Karpas-422 (cell line): ENCODE results near the gene CMTM2. TPM values are rescaled to one million over a fixed set of nuclear protein-coding genes. Genes with fewer than 3 reads are reported as not detected.

Experiments used
- DNase-seq: peaks from one replicate; pipeline ENCODE4 v3.0.0-alpha.2; 2015
- H2AFZ ChIP-seq: fragments of 200-600 bp; sonication (generic); 2 replicates; pipeline ENCODE4 v1.6.1; 2014; ENCODE audit warnings: antibody characterized with exemption, low read length, mixed read lengths
- H3K27ac ChIP-seq: fragments of 200-600 bp; sonication (generic); 2 replicates; pipeline ENCODE4 v1.5.1; 2014; ENCODE audit warnings: mild to moderate bottlenecking, low read length, moderate library complexity
- H3K27me3 ChIP-seq: fragments of 200-600 bp; sonication (generic); 2 replicates; pipeline ENCODE4 v1.6.1; 2014; ENCODE audit warnings: low read length, mixed read lengths
- H3K36me3 ChIP-seq: fragments of 200-600 bp; sonication (generic); 2 replicates; pipeline ENCODE4 v1.6.1; 2014; ENCODE audit warnings: low read length, mixed read lengths; ENCODE audit not compliant: insufficient read depth
- H3K4me1 ChIP-seq: fragments of 200-600 bp; sonication (generic); 2 replicates; pipeline ENCODE4 v1.6.1; 2014; ENCODE audit warnings: mild to moderate bottlenecking, low read length, mixed read lengths
- H3K4me2 ChIP-seq: fragments of 200-600 bp; sonication (generic); 2 replicates; pipeline ENCODE4 v1.6.1; 2014; ENCODE audit warnings: low read length, low read depth, mild to moderate bottlenecking; ENCODE audit not compliant: poor library complexity, severe bottlenecking
- H3K4me3 ChIP-seq: fragments of 200-600 bp; sonication (generic); 2 replicates; pipeline ENCODE4 v1.5.1; 2014; ENCODE audit warnings: mild to moderate bottlenecking, antibody characterized with exemption, low read length, mixed read lengths
- H3K79me2 ChIP-seq: fragments of 200-600 bp; sonication (generic); 2 replicates; pipeline ENCODE4 v1.6.1; 2014; ENCODE audit warnings: mild to moderate bottlenecking, low read length, mixed read lengths
- H3K9ac ChIP-seq: fragments of 200-600 bp; sonication (generic); 2 replicates; pipeline ENCODE4 v1.6.0; 2014; ENCODE audit warnings: low read length
- H3K9me2 ChIP-seq: fragments of 200-600 bp; sonication (generic), shearing (Covaris generic); replicated peaks from 2 replicates; pipeline ENCODE4 v1.6.0; 2014; ENCODE audit warnings: mild to moderate bottlenecking, low read length, moderate library complexity; ENCODE audit not compliant: insufficient read depth
- H3K9me3 ChIP-seq: fragments of 300-700, 200-600 bp; sonication (generic); 2 replicates; pipeline ENCODE4 v1.6.1; 2014; ENCODE audit warnings: low read length, mixed read lengths
- H4K20me1 ChIP-seq: fragments of 200-600 bp; sonication (generic); 2 replicates; pipeline ENCODE4 v1.6.1; 2014; ENCODE audit warnings: mild to moderate bottlenecking, antibody characterized with exemption, low read length, low read depth; ENCODE audit not compliant: insufficient read depth
- total RNA-seq: library from RNA; depleted of rRNA; stranded (reverse); fragments of >200 nt; shearing (Covaris generic); gene quantifications from 2 replicates; pipeline ENCODE4 v1.2.3, GENCODE V29; 2014; ENCODE audit warnings: low replicate concordance

CMTM2 gene
- total RNA-seq, 1 experiment from 2014 or later: not detected

DNA sequence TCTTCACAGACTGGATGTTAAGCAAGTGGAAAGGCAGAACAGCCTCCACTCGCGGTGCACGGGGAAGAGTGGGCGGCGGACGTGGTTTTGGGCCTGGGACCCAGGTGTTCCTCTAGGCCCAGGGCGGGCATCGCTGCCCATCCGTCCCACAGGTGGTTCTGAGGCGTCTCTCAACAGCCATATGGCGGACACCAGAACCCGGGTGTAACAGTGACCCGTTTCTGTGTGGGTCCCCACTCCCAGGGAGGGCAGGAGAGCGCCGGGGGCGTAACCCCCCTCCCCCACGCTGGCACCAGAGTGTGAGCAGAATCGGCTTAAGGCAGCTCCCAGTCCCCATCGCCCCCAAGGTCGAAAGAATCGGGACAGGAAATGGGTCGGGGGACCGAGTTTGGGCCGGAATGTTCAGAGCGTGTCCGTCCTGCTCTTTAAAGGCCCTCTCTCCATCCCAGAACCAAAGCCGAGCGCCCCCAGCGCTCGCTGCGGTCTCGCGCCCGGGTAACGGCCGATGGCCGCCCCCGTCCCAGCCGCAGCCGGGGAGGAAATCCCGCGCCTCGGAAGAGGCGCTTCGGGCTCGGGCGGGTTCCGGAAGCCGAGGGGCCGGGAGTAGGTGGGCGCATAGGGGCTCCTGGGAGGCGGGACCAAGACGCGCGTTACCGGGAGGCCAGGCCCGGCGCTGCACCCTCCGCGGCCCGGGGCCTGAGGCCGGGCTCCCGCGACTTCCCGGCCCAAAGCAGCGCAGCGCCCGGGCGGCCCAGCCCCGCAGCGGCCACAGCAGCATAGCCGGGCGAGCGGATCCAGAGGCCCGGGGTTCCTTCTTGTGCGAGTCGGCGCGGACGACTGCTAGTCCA, 29.8 kb upstream of the CMTM2 start, which contains the start of gene TK2:
TK2 (minus strand) TSS at position 839 of the 848 bp plus-strand sequence; CDS start at position 778, 61 bp downstream.
- Histone ChIP-seq H2AFZ (peak within 1 kb of the TSS; percentile 89), H3K9me3 (no peaks in the 10 kb centered on the region), H3K4me3 (peak within 1 kb of the TSS; percentile 81), H3K27ac (no peak within 1 kb of the TSS), H3K79me2 (peaks cover 18% of the 10 kb centered on the region), H3K27me3 (no peaks in the 10 kb centered on the region), H4K20me1 (no peaks in the 10 kb centered on the region), H3K36me3 (no peaks in the 10 kb centered on the region), H3K9ac (peak within 1 kb of the TSS; percentile 81), H3K4me1 (peaks cover 63% of the 10 kb centered on the region), H3K4me2 (peak within 1 kb of the TSS; percentile 95), H3K9me2 (no peaks in the 10 kb centered on the region)
- DNase-seq: peak; percentile 83

DNA sequence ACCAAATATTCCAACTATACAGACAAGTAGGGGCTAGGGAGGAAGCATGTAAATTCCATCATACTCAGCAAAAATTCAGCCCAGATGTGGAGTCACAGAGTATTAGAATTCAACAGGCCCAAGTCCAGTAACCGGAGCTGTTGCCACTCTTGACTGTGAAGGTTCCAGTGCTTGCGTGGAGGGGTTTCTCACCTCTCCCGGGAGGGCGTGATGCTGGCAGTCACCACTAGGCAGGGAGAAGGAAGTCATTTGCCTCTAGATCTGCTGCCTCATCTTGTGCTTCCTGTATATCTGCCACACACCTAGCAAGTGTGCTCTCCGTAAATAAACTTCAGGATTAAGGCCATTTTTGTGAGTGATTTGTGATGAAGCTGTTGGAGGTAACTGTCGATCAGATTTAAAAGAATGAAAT, 27.9 kb upstream of the CMTM2 start:
- Histone ChIP-seq H3K9me3 (no peaks in the 10 kb centered on the region), H3K4me2 (peak overlapping the region; percentile 91), H3K79me2 (peaks cover 24% of the 10 kb centered on the region), H3K4me1 (peaks cover 57% of the 10 kb centered on the region), H3K9ac (peak overlapping the region; percentile 80), H3K36me3 (no peaks in the 10 kb centered on the region), H3K9me2 (no peaks in the 10 kb centered on the region), H3K27ac (peak overlapping the region; percentile 72), H4K20me1 (no peaks in the 10 kb centered on the region), H3K27me3 (no peaks in the 10 kb centered on the region), H3K4me3 (peak overlapping the region; percentile 74), H2AFZ (peak overlapping the region; percentile 75; the same call in 1 of the 2 replicates)
- peak; percentile 88 for DNase-seq

DNA sequence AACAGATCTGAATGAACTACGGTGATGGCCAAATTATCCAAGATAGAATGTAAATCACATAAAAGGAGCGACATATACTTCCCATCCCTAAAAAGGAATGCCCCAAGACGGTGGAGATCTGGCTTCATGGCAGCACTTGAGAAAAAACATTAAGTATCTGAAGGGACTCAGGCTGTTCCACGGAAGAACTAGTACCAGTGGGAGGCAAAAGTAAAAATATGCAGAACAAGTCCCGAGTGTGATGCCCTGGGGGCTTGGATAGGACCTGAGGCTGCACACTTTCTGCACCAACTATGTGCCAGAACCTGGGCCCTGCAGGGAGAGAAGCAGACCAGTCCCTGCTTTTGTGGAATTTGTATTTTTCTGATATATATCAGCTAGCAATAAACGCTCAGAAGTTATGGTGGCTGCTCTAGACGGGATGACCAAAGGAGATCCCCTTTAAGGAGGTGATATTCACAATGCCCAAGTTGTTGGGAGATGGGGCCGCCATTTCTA, 27.4 kb upstream of the CMTM2 start:
- H4K20me1 ChIP-seq: no peaks in the 10 kb centered on the region
- peak overlapping the region; percentile 91 for H3K4me2 ChIP-seq
- H3K79me2 ChIP-seq: peaks cover 24% of the 10 kb centered on the region
- no peaks in the 10 kb centered on the region for H3K36me3 ChIP-seq
- no peak for DNase-seq
- H3K4me3 ChIP-seq: peak overlapping the region; percentile 74
- peaks cover 52% of the 10 kb centered on the region for H3K4me1 ChIP-seq
- no peaks in the 10 kb centered on the region for H3K27me3 ChIP-seq
- H2AFZ ChIP-seq: peak overlapping the region; percentile 75; the same call in 1 of the 2 replicates
- H3K9me3 ChIP-seq: no peaks in the 10 kb centered on the region
- H3K9me2 ChIP-seq: no peaks in the 10 kb centered on the region
- peak overlapping the region; percentile 80 for H3K9ac ChIP-seq
- H3K27ac ChIP-seq: peak overlapping the region; percentile 72

DNA sequence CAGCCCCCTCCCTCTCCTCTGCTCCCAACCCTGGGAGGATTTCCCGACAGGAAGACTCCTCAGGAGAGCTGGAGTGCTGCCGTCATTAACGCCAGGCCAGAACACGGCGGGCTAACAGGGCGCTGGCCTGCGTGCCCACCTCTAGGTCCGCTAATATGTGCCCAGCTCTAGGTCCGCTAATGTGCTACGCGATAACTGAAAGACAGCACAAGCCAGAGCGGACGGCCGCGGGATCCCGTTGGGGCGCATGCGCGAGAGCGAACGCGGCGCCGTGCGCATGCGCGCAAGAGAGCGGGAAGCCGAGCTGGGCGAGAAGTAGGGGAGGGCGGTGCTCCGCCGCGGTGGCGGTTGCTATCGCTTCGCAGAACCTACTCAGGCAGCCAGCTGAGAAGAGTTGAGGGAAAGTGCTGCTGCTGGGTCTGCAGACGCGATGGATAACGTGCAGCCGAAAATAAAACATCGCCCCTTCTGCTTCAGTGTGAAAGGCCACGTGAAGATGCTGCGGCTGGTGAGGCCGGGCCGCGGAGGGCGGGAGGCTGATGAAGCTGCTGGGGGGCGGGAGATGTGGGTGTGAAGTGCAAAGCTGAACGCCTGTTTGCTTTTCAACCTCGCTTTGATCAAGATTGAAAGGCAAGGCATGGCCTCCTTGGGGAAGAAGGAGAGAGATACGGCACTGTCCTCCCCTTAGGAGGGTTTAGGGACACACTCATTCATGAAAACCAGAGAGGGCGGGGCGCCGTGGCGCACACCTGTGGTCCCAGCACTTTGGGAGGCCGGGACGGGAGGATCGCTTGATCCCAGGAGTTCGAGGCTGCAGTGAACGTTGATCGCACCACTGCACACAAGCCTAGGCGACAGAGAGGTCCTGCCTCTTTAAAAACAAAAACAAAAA, 26.7 kb upstream of the CMTM2 start, which contains the start of gene CKLF:
CKLF (plus strand) TSS at position 291 of the 892 bp plus-strand sequence; CDS start at position 431, 140 bp downstream.
- Histone ChIP-seq H2AFZ (peak within 1 kb of the TSS; percentile 75; the same call in 1 of the 2 replicates), H3K36me3 (no peaks in the 10 kb centered on the region), H4K20me1 (no peaks in the 10 kb centered on the region), H3K4me3 (peak within 1 kb of the TSS; percentile 74), H3K9me2 (no peaks in the 10 kb centered on the region), H3K4me1 (peaks cover 45% of the 10 kb centered on the region), H3K4me2 (peak within 1 kb of the TSS; percentile 91), H3K9ac (peak within 1 kb of the TSS; percentile 80), H3K79me2 (peaks cover 26% of the 10 kb centered on the region), H3K9me3 (no peaks in the 10 kb centered on the region), H3K27ac (peak within 1 kb of the TSS; percentile 72), H3K27me3 (no peaks in the 10 kb centered on the region)
- DNase-seq: peak; percentile 97

DNA sequence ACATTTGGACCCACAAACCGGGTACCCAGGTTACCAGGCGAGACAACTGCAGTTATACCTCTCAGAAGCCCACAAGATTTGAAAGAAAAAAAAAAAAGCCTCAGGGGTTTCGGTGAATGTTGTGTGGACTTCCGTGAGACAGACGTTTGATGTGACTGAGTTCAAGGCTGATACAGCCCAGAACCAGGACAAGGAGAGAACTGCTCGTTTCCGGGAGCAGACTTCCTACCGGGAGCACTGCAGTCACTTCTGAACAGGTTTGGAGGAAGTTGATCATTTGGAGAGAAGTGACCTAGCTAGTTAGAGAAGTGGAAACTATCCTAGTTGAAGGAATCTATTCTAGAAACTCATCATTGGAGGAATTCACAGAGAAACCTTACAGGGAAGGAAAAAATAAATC, 26.0 kb upstream of the CMTM2 start:
- H4K20me1 ChIP-seq: no peaks in the 10 kb centered on the region
- peaks cover 44% of the 10 kb centered on the region for H3K4me1 ChIP-seq
- H3K79me2 ChIP-seq: peaks cover 27% of the 10 kb centered on the region
- H3K4me2 ChIP-seq: peak overlapping the region; percentile 91
- H3K4me3 ChIP-seq: peak overlapping the region; percentile 74
- peak overlapping the region; percentile 80 for H3K9ac ChIP-seq
- H3K9me2 ChIP-seq: no peaks in the 10 kb centered on the region
- H3K27ac ChIP-seq: no peak overlapping the region
- no peaks in the 10 kb centered on the region for H3K36me3 ChIP-seq
- no peaks in the 10 kb centered on the region for H3K27me3 ChIP-seq
- DNase-seq: no peak
- H3K9me3 ChIP-seq: no peaks in the 10 kb centered on the region
- H2AFZ ChIP-seq: no peak overlapping the region

DNA sequence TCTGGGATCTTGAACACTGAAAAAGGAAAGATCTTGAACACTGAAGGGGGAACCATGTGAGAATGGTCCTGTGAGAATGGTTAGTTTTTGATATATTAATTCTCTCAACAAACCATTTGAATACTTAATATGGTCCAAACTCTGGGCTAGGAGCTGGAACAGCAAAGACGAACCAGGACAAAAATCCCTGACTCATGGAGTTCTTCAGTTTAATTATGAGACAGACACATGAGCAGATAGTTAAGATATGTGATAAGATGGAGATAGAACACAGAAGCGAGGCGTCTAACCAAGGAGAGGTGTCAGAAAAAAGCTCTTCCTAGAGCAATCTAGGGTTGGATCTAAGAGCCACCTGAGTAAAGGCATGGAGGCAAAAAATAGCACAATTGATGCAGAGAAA, 25.2 kb upstream of the CMTM2 start:
- no peak for DNase-seq
- Histone ChIP-seq H3K9me2 (no peaks in the 10 kb centered on the region), H3K4me1 (peaks cover 41% of the 10 kb centered on the region), H2AFZ (no peak overlapping the region), H3K27ac (no peak overlapping the region), H3K4me3 (no peak overlapping the region), H4K20me1 (no peaks in the 10 kb centered on the region), H3K79me2 (peaks cover 27% of the 10 kb centered on the region), H3K27me3 (no peaks in the 10 kb centered on the region), H3K9me3 (no peaks in the 10 kb centered on the region), H3K9ac (no peak overlapping the region), H3K36me3 (0 out of 2 replicates have a peak, but pooled peaks cover 3% of the 10 kb centered on the region), H3K4me2 (peak overlapping the region; percentile 91)

DNA sequence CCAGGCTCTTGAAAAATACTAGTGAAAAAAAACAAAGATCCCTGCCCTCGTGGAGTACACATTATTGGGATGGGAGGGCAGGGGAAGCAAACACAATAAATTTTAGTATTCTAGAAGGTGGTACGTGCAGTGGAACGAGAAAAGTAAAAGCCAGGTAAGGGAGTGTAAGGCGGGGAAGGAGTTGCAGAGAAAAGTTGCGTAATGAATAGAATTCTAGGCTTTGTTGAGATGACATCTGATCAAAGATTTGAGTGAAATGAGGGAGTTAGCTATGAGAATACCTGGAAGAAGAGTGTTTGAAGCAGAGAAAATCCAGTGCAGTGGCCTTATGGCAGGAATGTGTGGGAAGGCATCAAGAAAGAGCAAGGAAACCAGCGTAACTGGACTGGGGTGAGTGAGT, 24.8 kb upstream of the CMTM2 start:
- Histone ChIP-seq H3K4me3 (no peak overlapping the region), H3K27ac (no peak overlapping the region), H3K4me1 (peaks cover 36% of the 10 kb centered on the region), H4K20me1 (no peaks in the 10 kb centered on the region), H3K4me2 (no peak overlapping the region), H3K9me2 (no peaks in the 10 kb centered on the region), H3K79me2 (peaks cover 27% of the 10 kb centered on the region), H3K36me3 (0 out of 2 replicates have a peak, but pooled peaks cover 3% of the 10 kb centered on the region), H3K27me3 (no peaks in the 10 kb centered on the region), H2AFZ (no peak overlapping the region), H3K9me3 (no peaks in the 10 kb centered on the region), H3K9ac (no peak overlapping the region)
- no peak for DNase-seq
